ENCODE results near the gene TSPAN15.

GRCh38 chr10:69458430-69459100 is 7.3 kb downstream of the TSPAN15 start:
- TF ChIP-seq BHLHE40 (IDR thresholded peaks at IDR 0.05; ENCODE audit: borderline replicate concordance) (no peak), ARNT (IDR thresholded peaks at IDR 0.05) (no peak), FOXM1 (IDR thresholded peaks at IDR 0.05; ENCODE audit: borderline replicate concordance) (no peak), NFRKB (IDR thresholded peaks at IDR 0.05) (no peak), SP1 (IDR thresholded peaks at IDR 0.05) (no peak), TARDBP (IDR thresholded peaks at IDR 0.05) (no peak), ELF4 (IDR thresholded peaks at IDR 0.05) (no peak), SUZ12 (IDR thresholded peaks at IDR 0.05) (no peak)

All from HEK293T (cell line).